GM12878 (cell line): ENCODE measurements around the gene TAF1L. TPM values are rescaled to one million over a fixed set of nuclear protein-coding genes. Genes with fewer than 3 reads are reported as not detected.

ENCODE experiments used
- ATAC-seq: fragments of 200-7000 bp; cut with Tn5 transposase; 3 replicates; pipeline ENCODE4 v1.9.1; 2020; ENCODE audit warnings: mild to moderate bottlenecking, moderate library complexity
- BruUV-seq: library from RNA; stranded (reverse); fragments of 400-500 nt; replicated peaks from 2 replicates; lab custom pipeline; 2021; lab: Mats Ljungman, UMichigan
- CTCF ChIA-PET: fragments of 300-600 bp; sonication (Branson Sonifier 250); formaldehyde crosslinking; extraction: SDS; loops from one replicate; lab custom pipeline; 2021; ENCODE audit warnings: inconsistent platforms; lab: Yijun Ruan, JAX
- POLR2A ChIA-PET: fragments of 350-600 bp; formaldehyde crosslinking; extraction: SDS; loops from one replicate; lab custom pipeline; 2021; ENCODE audit warnings: inconsistent platforms; lab: Charles Lee
- RAD21 ChIA-PET: fragments of 300-600 bp; sonication (Branson Sonifier 250); formaldehyde crosslinking; loops from one replicate; lab custom pipeline; 2023; ENCODE audit warnings: antibody characterized with exemption; ENCODE audit not compliant: unreplicated experiment; lab: Charles Lee
- SMC1A ChIA-PET: fragments of 300-600 bp; sonication (Branson Sonifier 250); formaldehyde crosslinking; loops from one replicate; lab custom pipeline; 2023; ENCODE audit not compliant: unreplicated experiment, uncharacterized antibody; lab: Charles Lee
- DNase-seq: peaks from one replicate; pipeline ENCODE4 v3.0.0-alpha.2; 2011; ENCODE audit warnings: low read depth, low spot score
- FAIRE-seq: peaks from 3 replicates; lab custom pipeline; 2011; peaks lifted over from hg19 to GRCh38; lab: Jason Lieb, UNC
- H2AFZ ChIP-seq: 2 replicates; pipeline ENCODE4 v1.6.0; 2011; ENCODE audit warnings: low read depth, low read length, control low read depth; ENCODE audit not compliant: control insufficient read depth
- H3K27ac ChIP-seq: 2 replicates; pipeline ENCODE4 v1.5.1; 2011; ENCODE audit warnings: control low read depth; ENCODE audit not compliant: control insufficient read depth, insufficient read depth
- H3K27me3 ChIP-seq, 2 experiments: replicated peaks in 1 of 2; 2 replicates each; pipeline versions ENCODE4 v1.6.0 to v1.6.1; 2011; ENCODE audit warnings: low read length in 1 of 2; ENCODE audit not compliant: control insufficient read depth in 2 of 2, insufficient read depth in 2 of 2
- H3K36me3 ChIP-seq, 2 experiments: 2 replicates each; pipeline ENCODE4 v1.5.1; 2011; ENCODE audit warnings: low read length in 1 of 2; ENCODE audit not compliant: control insufficient read depth in 2 of 2, insufficient read depth in 2 of 2
- H3K4me1 ChIP-seq: 2 replicates; pipeline ENCODE4 v1.6.1; 2011; ENCODE audit warnings: mild to moderate bottlenecking, low read length, moderate library complexity, mixed read lengths; ENCODE audit not compliant: control insufficient read depth, insufficient read depth
- H3K4me2 ChIP-seq: 2 replicates; pipeline ENCODE4 v1.6.0; 2011; ENCODE audit warnings: control low read depth; ENCODE audit not compliant: control insufficient read depth, insufficient read depth
- H3K4me3 ChIP-seq: fragments of 200-600 bp; sonication (generic); 2 replicates; pipeline ENCODE4 v1.5.1; 2016
- H3K79me2 ChIP-seq: 2 replicates; pipeline ENCODE4 v1.6.0; 2011; ENCODE audit warnings: low read length; ENCODE audit not compliant: control insufficient read depth, insufficient read depth
- H3K9ac ChIP-seq: 2 replicates; pipeline ENCODE4 v1.8.0; 2011; ENCODE audit warnings: low read length, control low read depth, mixed read lengths; ENCODE audit not compliant: control insufficient read depth, insufficient read depth
- H3K9me3 ChIP-seq: replicated peaks from 3 replicates; pipeline ENCODE4 v1.5.1; 2011; ENCODE audit warnings: mild to moderate bottlenecking, low read length; ENCODE audit not compliant: control insufficient read depth, insufficient read depth
- H4K20me1 ChIP-seq: 2 replicates; pipeline ENCODE4 v1.6.0; 2011; ENCODE audit not compliant: control insufficient read depth, insufficient read depth
- CBX3 ChIP-seq: fragments of 200-600 bp; sonication (generic); IDR thresholded peaks from 2 replicates; pipeline ENCODE4 v1.6.1; 2016; ENCODE audit warnings: low read depth, borderline replicate concordance
- EED ChIP-seq: sonication (generic); IDR thresholded peaks from 2 replicates; pipeline ENCODE4 v1.6.1; 2016; ENCODE audit warnings: antibody characterized with exemption, low read depth
- ETV6 ChIP-seq, 2 experiments: fragments of 450-650 bp in 1 of 2; IDR thresholded peaks in 1 of 2; conservative IDR thresholded peaks in 1 of 2; 2 replicates each; pipeline ENCODE4 v1.6.1; 2014; ENCODE audit warnings: antibody characterized with exemption in 1 of 2, borderline replicate concordance in 1 of 2, low read depth in 1 of 2, mild to moderate bottlenecking in 1 of 2, moderate library complexity in 1 of 2
- HCFC1 ChIP-seq: fragments of 150-350 bp; IDR thresholded peaks from 2 replicates; pipeline ENCODE4 v1.6.1; 2014; ENCODE audit warnings: low read length
- SREBF1 ChIP-seq: IDR thresholded peaks from 2 replicates; pipeline ENCODE4 v1.6.1; 2012; ENCODE audit warnings: mild to moderate bottlenecking, low read length
- ZNF207 ChIP-seq: fragments of 450-650 bp; IDR thresholded peaks from 2 replicates; pipeline ENCODE4 v1.6.1; 2014; ENCODE audit warnings: antibody characterized with exemption, mild to moderate bottlenecking, borderline replicate concordance
- WGBS: methylation state at CpG from one replicate; pipeline ENCODE4 v1.1.6; 2016; ENCODE audit warnings: low lambda C conversion rate; ENCODE audit not compliant: insufficient replicate concordance, insufficient coverage; ENCODE audit errors: missing lambda C conversion rate; 5-methylcytosine and 5-hydroxymethylcytosine counted together
- in situ Hi-C: fragments of 300-500 bp; cut with MboI; formaldehyde crosslinking; loops from 9 replicates; pipeline ENCODE4 v1.14.3; 2018; ENCODE audit warnings: mixed read lengths
- intact Hi-C: fragments of 100-400 bp; cut with micrococcal nuclease; formaldehyde crosslinking; loops from one replicate; pipeline ENCODE4 v1.14.2; 2022; ENCODE audit not compliant: unreplicated experiment
- polyA plus RNA-seq, 11 experiments: library from polyadenylated mRNA; depleted of rRNA in 4 of 11; unstranded in 6 of 11; stranded (reverse) in 5 of 11; fragments of >200 nt; fragmentation: Nextera tagmentation in 4 of 11; fragmentation: Illumina TruSeq in 1 of 11; extraction: Ambion mirVana in 4 of 11; extraction: Trizol in 1 of 11; gene quantifications; 1 replicate in 1 of 11; 2 replicates in 10 of 11; pipeline versions ENCODE4 v1.2.1 to v1.2.3, GENCODE V29; 2011 to 2016; ENCODE audit warnings: inconsistent platforms in 2 of 11, missing spikeins in 2 of 11, low read depth in 1 of 11
- total RNA-seq, 4 experiments: library from RNA; depleted of rRNA in 3 of 4; stranded (reverse); fragments of >200 nt in 3 of 4; fragmentation: Illumina TruSeq in 1 of 4; extraction: Trizol in 1 of 4; gene quantifications; 2 replicates each; pipeline versions ENCODE4 v1.2.1 to v1.2.3, GENCODE V29; 2013 to 2021
- TF ChIP-seq, protein P1 (sequence below): fragments of 150-350 bp; IDR thresholded peaks from 2 replicates; pipeline ENCODE4 v1.6.1; 2016; ENCODE audit warnings: low read depth, low read length
- TF ChIP-seq, protein P2 (sequence below): IDR thresholded peaks from 2 replicates; pipeline ENCODE4 v1.6.1; 2012; ENCODE audit warnings: improper control_type of control experiment, low read depth, low read length; ENCODE audit not compliant: insufficient replicate concordance
- TF ChIP-seq, protein P3 (sequence below): fragments of 450-650 bp; IDR thresholded peaks from 2 replicates; pipeline ENCODE4 v1.6.1; 2016; ENCODE audit warnings: mild to moderate bottlenecking, moderate library complexity, borderline replicate concordance

TAF1L gene
- total and polyA plus RNA-seq, 10 of the 15 experiments (the other 5 are each of a cell fraction or from before 2014, with no cell fraction given) = under 0.01 to 0.03 (median 0.01) TPM; not detected in 6

DNA sequence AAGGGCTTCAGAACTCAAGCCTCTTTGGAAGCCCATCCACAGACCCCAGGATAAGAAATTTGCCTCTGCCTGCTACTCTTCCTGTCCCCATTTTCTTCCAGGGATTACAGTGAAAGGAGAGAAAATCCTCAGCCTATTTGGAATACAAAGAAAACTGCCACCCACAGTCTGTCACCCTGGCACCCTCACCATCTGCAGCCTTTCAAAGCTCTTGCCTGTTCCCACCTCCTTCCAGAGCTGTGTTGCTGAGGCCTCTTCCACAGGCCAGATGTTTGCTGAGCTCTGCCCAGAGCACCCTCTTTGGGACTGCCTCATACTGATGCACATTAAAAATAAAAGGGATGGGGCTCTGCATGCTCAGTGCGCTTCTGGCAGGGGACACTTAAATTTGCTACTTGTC, 35.9 kb upstream of the TAF1L start:
- ChIA-PET CTCF (no interaction called here), RAD21 (no interaction called here), POLR2A (no interaction called here), SMC1A (no interaction called here)
- 33% methylated on average over 1 of the region's 1 CpG for WGBS
- H3K4me1 ChIP-seq = no peaks in the 10 kb centered on the region
- H3K9ac ChIP-seq = no peak overlapping the region
- H3K79me2 ChIP-seq = no peaks in the 10 kb centered on the region
- H3K27ac ChIP-seq = no peak overlapping the region
- no peak overlapping the region for H3K4me2 ChIP-seq
- H4K20me1 ChIP-seq = no peaks in the 10 kb centered on the region
- intact Hi-C loops (no loop called here), in situ Hi-C loops (no loop called here)
- H3K27me3 ChIP-seq = no peaks in the 10 kb centered on the region
- ATAC-seq (no peak), FAIRE-seq (no peak), DNase-seq (no peak)
- no peak overlapping the region for H2AFZ ChIP-seq
- H3K9me3 ChIP-seq = no peaks in the 10 kb centered on the region
- no peaks in the 10 kb centered on the region for H3K36me3 ChIP-seq
- H3K4me3 ChIP-seq = no peak overlapping the region
- BruUV-seq = no TSS peak
- TF ChIP-seq EED (no peak), ZNF207 (no peak), SREBF1 (no peak), CBX3 (no peak), ETV6 (conservative IDR thresholded peaks at IDR 0.05 in 1 of 2, IDR thresholded peaks at IDR 0.05 in 1 of 2; ENCODE audit: borderline replicate concordance in 1 of 2, low read depth in 1 of 2) (no peak), HCFC1 (no peak)
- TF ChIP-seq, protein P1, sequence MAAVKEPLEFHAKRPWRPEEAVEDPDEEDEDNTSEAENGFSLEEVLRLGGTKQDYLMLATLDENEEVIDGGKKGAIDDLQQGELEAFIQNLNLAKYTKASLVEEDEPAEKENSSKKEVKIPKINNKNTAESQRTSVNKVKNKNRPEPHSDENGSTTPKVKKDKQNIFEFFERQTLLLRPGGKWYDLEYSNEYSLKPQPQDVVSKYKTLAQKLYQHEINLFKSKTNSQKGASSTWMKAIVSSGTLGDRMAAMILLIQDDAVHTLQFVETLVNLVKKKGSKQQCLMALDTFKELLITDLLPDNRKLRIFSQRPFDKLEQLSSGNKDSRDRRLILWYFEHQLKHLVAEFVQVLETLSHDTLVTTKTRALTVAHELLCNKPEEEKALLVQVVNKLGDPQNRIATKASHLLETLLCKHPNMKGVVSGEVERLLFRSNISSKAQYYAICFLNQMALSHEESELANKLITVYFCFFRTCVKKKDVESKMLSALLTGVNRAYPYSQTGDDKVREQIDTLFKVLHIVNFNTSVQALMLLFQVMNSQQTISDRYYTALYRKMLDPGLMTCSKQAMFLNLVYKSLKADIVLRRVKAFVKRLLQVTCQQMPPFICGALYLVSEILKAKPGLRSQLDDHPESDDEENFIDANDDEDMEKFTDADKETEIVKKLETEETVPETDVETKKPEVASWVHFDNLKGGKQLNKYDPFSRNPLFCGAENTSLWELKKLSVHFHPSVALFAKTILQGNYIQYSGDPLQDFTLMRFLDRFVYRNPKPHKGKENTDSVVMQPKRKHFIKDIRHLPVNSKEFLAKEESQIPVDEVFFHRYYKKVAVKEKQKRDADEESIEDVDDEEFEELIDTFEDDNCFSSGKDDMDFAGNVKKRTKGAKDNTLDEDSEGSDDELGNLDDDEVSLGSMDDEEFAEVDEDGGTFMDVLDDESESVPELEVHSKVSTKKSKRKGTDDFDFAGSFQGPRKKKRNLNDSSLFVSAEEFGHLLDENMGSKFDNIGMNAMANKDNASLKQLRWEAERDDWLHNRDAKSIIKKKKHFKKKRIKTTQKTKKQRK = no peak
- TF ChIP-seq, protein P2, sequence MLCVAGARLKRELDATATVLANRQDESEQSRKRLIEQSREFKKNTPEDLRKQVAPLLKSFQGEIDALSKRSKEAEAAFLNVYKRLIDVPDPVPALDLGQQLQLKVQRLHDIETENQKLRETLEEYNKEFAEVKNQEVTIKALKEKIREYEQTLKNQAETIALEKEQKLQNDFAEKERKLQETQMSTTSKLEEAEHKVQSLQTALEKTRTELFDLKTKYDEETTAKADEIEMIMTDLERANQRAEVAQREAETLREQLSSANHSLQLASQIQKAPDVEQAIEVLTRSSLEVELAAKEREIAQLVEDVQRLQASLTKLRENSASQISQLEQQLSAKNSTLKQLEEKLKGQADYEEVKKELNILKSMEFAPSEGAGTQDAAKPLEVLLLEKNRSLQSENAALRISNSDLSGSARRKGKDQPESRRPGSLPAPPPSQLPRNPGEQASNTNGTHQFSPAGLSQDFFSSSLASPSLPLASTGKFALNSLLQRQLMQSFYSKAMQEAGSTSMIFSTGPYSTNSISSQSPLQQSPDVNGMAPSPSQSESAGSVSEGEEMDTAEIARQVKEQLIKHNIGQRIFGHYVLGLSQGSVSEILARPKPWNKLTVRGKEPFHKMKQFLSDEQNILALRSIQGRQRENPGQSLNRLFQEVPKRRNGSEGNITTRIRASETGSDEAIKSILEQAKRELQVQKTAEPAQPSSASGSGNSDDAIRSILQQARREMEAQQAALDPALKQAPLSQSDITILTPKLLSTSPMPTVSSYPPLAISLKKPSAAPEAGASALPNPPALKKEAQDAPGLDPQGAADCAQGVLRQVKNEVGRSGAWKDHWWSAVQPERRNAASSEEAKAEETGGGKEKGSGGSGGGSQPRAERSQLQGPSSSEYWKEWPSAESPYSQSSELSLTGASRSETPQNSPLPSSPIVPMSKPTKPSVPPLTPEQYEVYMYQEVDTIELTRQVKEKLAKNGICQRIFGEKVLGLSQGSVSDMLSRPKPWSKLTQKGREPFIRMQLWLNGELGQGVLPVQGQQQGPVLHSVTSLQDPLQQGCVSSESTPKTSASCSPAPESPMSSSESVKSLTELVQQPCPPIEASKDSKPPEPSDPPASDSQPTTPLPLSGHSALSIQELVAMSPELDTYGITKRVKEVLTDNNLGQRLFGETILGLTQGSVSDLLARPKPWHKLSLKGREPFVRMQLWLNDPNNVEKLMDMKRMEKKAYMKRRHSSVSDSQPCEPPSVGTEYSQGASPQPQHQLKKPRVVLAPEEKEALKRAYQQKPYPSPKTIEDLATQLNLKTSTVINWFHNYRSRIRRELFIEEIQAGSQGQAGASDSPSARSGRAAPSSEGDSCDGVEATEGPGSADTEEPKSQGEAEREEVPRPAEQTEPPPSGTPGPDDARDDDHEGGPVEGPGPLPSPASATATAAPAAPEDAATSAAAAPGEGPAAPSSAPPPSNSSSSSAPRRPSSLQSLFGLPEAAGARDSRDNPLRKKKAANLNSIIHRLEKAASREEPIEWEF = no peak
- TF ChIP-seq, protein P3, sequence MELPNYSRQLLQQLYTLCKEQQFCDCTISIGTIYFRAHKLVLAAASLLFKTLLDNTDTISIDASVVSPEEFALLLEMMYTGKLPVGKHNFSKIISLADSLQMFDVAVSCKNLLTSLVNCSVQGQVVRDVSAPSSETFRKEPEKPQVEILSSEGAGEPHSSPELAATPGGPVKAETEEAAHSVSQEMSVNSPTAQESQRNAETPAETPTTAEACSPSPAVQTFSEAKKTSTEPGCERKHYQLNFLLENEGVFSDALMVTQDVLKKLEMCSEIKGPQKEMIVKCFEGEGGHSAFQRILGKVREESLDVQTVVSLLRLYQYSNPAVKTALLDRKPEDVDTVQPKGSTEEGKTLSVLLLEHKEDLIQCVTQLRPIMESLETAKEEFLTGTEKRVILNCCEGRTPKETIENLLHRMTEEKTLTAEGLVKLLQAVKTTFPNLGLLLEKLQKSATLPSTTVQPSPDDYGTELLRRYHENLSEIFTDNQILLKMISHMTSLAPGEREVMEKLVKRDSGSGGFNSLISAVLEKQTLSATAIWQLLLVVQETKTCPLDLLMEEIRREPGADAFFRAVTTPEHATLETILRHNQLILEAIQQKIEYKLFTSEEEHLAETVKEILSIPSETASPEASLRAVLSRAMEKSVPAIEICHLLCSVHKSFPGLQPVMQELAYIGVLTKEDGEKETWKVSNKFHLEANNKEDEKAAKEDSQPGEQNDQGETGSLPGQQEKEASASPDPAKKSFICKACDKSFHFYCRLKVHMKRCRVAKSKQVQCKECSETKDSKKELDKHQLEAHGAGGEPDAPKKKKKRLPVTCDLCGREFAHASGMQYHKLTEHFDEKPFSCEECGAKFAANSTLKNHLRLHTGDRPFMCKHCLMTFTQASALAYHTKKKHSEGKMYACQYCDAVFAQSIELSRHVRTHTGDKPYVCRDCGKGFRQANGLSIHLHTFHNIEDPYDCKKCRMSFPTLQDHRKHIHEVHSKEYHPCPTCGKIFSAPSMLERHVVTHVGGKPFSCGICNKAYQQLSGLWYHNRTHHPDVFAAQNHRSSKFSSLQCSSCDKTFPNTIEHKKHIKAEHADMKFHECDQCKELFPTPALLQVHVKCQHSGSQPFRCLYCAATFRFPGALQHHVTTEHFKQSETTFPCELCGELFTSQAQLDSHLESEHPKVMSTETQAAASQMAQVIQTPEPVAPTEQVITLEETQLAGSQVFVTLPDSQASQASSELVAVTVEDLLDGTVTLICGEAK = no peak
- TF ChIP-seq, all 136 proteins: peak for 0
